ENCODE data around the gene RBM48.

Gene RBM48

GRCh38 chr7:92569137-92569536, 40.5 kb downstream of the RBM48 start:
- POLR2A ChIA-PET = no interaction called here

GRCh38 chr7:92576296-92576695, 47.7 kb downstream of the RBM48 start:
- POLR2A ChIA-PET = no interaction called here
- TF ChIP-seq TCF7L2 (IDR thresholded peaks at IDR 0.05; ENCODE audit: borderline replicate concordance, low read depth, low read length) (no peak), ZBTB7A (tag by site-specific recombination; IDR thresholded peaks at IDR 0.05; ENCODE audit: low read depth) (no peak), SCRT2 (tag by site-specific recombination; IDR thresholded peaks at IDR 0.05) (no peak), ZNF175 (tag by site-specific recombination; IDR thresholded peaks at IDR 0.05) (no peak), ZNF140 (tag by site-specific recombination; IDR thresholded peaks at IDR 0.05) (no peak), KLF1 (tag by site-specific recombination; IDR thresholded peaks at IDR 0.05) (no peak)

More at GRCh38 chr7:92569137-92569536, 40.5 kb downstream of the RBM48 start:
- Histone ChIP-seq H3K4me3 (ENCODE audit: low read depth, low read length) (no peak overlapping the region), H3K27ac (ENCODE audit: extremely low read depth, low read depth, low read length) (no peak overlapping the region), H3K9me3 (ENCODE audit: control insufficient read depth, insufficient read depth, low read depth, low read length) (no peaks in the 10 kb centered on the region), H3K36me3 (ENCODE audit: control insufficient read depth in 2 of 2, insufficient read depth in 1 of 2, low read length in 2 of 2) (peaks cover 62 to 83% of the 10 kb centered on the region in 2 experiments), H3K4me1 (ENCODE audit: control insufficient read depth, insufficient read depth, low read length) (no peaks in the 10 kb centered on the region)
- CTCF ChIA-PET = interaction anchor here (0.6 to 1.3 kb wide), 3 partner anchors 37 to 297 kb away, joined by 3 read pairs; partner anchors contain the start of genes PEX1 and RBM48
- TF ChIP-seq ZNF514 (tag by site-specific recombination; IDR thresholded peaks at IDR 0.05) (no peak), ZFP3 (tag by site-specific recombination; IDR thresholded peaks at IDR 0.05; ENCODE audit: low read depth) (no peak), ZNF354C (tag by site-specific recombination; IDR thresholded peaks at IDR 0.05; ENCODE audit: borderline replicate concordance, low read depth) (no peak)

GRCh38 chr7:92582948-92583347, 54.4 kb downstream of the RBM48 start:
- CTCF ChIA-PET = no interaction called here
- peaks cover 21 to 36% of the 10 kb centered on the region in 2 experiments for H3K36me3 ChIP-seq (ENCODE audit: control insufficient read depth in 2 of 2, insufficient read depth in 1 of 2, low read length in 2 of 2)

More at GRCh38 chr7:92576296-92576695, 47.7 kb downstream of the RBM48 start:
- Histone ChIP-seq H3K9me3 (ENCODE audit: control insufficient read depth, insufficient read depth, low read depth, low read length) (no peaks in the 10 kb centered on the region), H3K36me3 (ENCODE audit: control insufficient read depth in 2 of 2, insufficient read depth in 1 of 2, low read length in 2 of 2) (peaks cover 69 to 80% of the 10 kb centered on the region in 2 experiments), H3K4me1 (ENCODE audit: control insufficient read depth, insufficient read depth, low read length) (no peaks in the 10 kb centered on the region), H3K27ac (ENCODE audit: extremely low read depth, low read depth, low read length) (no peak overlapping the region), H3K4me3 (ENCODE audit: low read depth, low read length) (no peak overlapping the region)
- CTCF ChIA-PET = no interaction called here

GRCh38 chr7:92584953-92585352, 56.4 kb downstream of the RBM48 start:
- Histone ChIP-seq H3K9me3 (ENCODE audit: control insufficient read depth, insufficient read depth, low read depth, low read length) (no peaks in the 10 kb centered on the region), H3K27ac (ENCODE audit: extremely low read depth, low read depth, low read length) (no peak overlapping the region), H3K4me3 (ENCODE audit: low read depth, low read length) (no peak overlapping the region), H3K36me3 (ENCODE audit: control insufficient read depth in 2 of 2, insufficient read depth in 1 of 2, low read length in 2 of 2) (peaks cover 5 to 18% of the 10 kb centered on the region in 2 experiments), H3K4me1 (ENCODE audit: control insufficient read depth, insufficient read depth, low read length) (peaks cover 11% of the 10 kb centered on the region)
- POLR2A ChIA-PET = interaction anchor here (1.3 kb wide), 1 partner anchor 57 kb away, joined by 6 read pairs; the partner anchor contains the start of genes PEX1 and RBM48
- CTCF ChIA-PET = interaction anchor here (0.5 kb wide), 1 partner anchor 9 kb away, joined by 3 read pairs; no protein-coding TSS in a partner anchor
- TF ChIP-seq MEIS1 (CRISPR knock-in tag; IDR thresholded peaks at IDR 0.05; ENCODE audit: borderline replicate concordance) = no peak
- TF ChIP-seq ZNF449 (tag by site-specific recombination; IDR thresholded peaks at IDR 0.05) = no peak
- no peak for TF ChIP-seq ZNF692 (tag by site-specific recombination; IDR thresholded peaks at IDR 0.05)
- no peak for TF ChIP-seq ZBTB6 (tag by site-specific recombination; IDR thresholded peaks at IDR 0.05)
- no peak for TF ChIP-seq ZNF704 (tag by site-specific recombination; IDR thresholded peaks at IDR 0.05)
- no peak for TF ChIP-seq ZNF830 (tag by site-specific recombination; IDR thresholded peaks at IDR 0.05; ENCODE audit: low read depth)

More at GRCh38 chr7:92582948-92583347, 54.4 kb downstream of the RBM48 start:
- Histone ChIP-seq H3K4me3 (ENCODE audit: low read depth, low read length) (no peak overlapping the region), H3K4me1 (ENCODE audit: control insufficient read depth, insufficient read depth, low read length) (peaks cover 11% of the 10 kb centered on the region), H3K27ac (ENCODE audit: extremely low read depth, low read depth, low read length) (no peak overlapping the region), H3K9me3 (ENCODE audit: control insufficient read depth, insufficient read depth, low read depth, low read length) (no peaks in the 10 kb centered on the region)
- POLR2A ChIA-PET = no interaction called here
- TF ChIP-seq ZNF530 (tag by site-specific recombination; IDR thresholded peaks at IDR 0.05; ENCODE audit: low read depth) (no peak), ZNF16 (tag by site-specific recombination; IDR thresholded peaks at IDR 0.05; ENCODE audit: low read depth) (no peak), ZNF146 (tag by site-specific recombination; IDR thresholded peaks at IDR 0.05) (peak; percentile 85), INSM2 (tag by site-specific recombination; IDR thresholded peaks at IDR 0.05) (no peak)
